Medulla oblongata (tissue), 1 donor: ENCODE data around the gene RIMS1.
A peak's percentile ranks its signal among the peaks of the same experiment; 100 is the strongest.

Experiments used
- DNase-seq: peaks from one replicate; pipeline ENCODE4 v3.0.0-alpha.2; 2015; ENCODE audit errors: extremely low spot score

The RIMS1 gene

DNA sequence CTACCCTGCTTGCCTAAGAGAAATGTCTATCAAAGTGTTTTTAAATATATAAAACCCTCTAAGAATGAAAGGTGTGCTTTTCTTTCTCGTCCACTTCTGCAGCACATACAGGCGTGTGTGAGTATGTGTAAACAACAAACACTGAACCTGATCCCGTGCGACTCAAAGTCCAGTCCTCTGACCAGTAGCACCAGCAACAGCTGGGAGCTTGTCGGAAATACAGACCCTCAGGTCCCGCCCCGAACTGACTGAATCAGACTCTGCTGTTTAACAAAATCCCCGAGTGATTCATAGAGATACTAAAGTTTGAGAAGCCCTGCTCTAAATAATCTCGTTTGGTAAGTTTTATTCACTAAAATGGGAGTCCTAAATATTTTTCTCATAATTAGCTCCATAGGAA, 527.5 kb downstream of the RIMS1 start:
- no peak for DNase-seq

DNA sequence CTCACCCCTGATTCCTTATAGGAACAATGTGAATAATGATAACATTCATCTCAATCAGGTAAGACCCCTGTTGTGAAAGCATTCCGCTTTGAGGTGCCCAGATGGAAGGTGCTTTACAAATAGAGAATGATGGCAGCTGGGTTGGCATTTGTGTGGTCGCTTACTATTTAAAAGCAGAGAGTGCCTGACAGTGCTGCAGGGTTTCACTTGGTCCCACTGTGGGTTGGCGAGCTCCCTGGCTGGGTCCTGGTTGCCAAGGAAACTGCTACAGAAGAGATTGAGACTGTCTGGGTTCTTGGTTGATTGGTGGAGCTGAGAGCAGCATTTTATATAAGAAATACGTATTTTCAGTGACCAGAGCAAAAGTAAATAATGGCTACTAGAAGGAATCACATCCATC, 528.3 kb downstream of the RIMS1 start:
- DNase-seq: no peak

DNA sequence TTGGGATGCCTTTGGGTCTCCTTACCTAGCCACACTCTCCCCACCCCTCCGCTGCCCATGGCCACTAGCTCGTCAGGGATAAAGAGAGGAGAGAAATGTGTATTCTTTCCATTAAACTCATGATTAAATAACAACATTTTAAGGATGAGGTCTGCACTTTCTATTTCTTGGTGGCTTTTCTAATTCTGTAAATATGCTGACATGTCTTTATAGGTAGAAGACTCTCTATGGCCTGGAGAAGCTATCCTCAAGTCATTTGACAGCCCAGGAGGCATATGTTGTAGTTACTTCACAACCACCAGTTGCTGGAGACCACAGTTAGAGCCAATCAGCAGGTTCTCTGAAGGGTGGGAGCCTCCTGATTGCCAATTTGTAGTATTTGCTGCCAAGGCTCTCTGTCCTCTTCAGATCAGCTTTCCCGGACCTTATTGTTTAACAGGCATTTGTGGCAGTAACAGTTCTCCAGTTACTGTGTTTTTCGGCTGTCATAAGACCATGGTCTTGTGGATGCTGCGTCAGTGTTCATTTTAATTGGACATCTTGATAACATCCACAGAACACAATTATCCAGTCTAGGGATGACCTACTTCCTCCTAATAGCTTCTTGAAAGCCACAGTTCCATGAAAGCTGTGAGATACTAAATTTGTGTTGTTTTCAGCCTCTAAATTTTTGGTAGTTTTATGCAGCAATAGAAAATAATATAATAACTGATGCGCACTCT, 530.6 kb downstream of the RIMS1 start:
- DNase-seq: no peak

DNA sequence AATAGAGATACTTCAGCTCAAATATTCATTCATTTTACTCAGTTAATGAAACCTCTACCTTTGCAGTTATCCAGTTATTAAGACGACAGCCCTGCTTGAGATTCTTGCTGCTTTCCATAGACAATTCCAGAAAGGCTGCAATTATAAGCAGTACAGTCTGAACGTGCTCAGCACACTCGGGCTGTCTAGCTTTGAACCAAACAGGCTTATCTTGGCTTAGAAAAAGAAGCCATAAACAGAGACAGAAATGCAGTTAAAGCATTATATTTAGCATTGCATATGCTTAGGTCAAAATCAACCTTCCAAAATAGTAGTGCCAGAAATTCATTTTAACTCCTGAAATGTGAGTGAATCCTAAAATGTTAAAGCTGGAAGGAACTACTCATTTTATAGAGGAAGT, 531.4 kb downstream of the RIMS1 start:
- DNase-seq: no peak

DNA sequence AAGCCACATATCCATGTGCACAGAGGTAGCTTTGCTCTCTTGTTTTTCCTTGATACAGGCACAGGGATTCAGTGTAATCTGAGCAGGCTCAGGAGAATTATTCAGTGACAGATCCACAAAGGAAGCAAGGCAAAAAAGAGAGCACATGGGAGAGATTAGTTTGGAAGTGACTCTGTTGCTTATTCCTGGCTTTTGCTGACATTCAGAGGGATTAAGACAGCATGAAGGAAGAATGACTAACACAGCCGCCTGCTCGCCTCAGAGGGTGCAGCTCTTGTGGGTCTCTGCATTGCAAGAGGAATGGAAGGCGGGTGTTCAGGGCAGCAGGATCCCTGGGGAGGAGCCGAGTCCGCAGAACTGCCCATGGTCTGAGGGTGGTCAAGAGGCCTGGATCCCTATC, 532.1 kb downstream of the RIMS1 start:
- no peak for DNase-seq

DNA sequence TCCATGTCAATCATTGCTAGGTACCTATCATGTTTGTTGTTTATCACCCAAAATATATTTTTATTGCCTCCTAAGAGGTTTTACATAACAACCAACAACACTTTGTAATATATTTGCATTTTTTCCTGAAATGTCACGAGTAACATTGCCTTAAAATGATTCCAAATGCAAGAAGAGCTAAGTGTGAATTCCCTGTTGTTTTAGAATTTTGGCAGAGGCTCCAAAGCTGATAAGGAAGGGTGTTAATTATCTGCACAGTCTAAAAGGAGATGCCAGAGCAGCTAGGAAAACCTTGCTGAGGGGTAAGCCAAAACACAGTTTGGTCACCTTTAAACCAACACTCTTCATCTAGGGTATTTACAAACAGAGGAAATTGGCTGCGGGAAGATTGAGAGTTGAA, 533.6 kb downstream of the RIMS1 start:
- no peak for DNase-seq

DNA sequence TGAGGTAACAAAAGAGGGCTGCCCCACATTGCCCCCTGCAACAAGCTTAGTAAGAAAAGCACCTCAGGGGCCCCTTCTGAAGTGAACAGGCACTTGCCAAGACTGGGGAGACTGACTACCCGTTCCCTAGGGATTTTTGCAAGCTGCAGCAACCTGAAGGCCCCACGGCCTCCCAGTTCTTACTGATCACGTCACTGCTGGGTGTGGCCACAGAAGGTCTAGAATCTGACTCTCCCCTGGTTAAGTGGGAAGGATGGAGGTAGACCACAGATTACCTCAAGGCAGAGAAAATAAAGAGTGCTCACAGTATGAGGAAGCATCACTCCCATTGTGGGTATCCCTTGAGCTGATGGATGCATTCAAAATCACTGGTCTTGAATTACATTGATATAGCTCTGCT, 534.1 kb downstream of the RIMS1 start:
- DNase-seq: no peak

DNA sequence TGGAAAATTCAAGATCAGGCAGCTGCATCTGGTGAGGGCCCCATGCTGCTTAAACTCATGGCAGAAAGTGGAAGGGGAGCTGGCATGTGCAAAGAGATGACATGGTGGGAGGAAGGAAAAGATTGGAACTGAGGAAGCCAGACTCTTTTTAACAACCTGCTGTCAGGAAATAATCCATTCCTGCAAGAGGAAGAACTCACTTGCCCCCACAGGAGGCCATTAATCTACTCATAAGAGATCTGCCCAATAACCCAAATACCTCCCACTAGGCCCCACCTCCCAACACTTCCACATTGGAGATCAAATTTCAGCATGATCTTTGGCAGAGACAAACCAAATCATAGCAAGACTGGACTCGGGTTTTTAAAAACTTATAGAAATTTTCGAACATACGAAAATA, 535.0 kb downstream of the RIMS1 start:
- DNase-seq: no peak

DNA sequence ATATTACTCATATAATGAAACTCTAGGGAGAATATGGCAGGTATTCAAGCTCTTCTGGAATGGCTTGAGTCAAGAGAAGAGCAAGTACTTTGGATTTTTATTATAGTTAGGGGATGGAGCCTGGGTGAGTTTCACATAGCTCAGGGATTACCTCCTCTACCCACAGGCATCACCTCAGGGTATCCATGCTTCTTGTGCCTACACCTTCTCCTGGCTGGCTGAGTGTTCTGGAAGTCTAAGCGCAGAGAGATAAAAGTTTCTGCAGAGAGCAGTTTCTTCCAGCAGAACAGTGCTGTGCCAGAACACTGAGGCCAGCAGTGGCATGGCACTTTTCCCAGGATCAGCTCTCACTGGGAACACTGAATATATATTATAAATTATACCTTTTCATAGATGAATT, 535.8 kb downstream of the RIMS1 start:
- DNase-seq: no peak

DNA sequence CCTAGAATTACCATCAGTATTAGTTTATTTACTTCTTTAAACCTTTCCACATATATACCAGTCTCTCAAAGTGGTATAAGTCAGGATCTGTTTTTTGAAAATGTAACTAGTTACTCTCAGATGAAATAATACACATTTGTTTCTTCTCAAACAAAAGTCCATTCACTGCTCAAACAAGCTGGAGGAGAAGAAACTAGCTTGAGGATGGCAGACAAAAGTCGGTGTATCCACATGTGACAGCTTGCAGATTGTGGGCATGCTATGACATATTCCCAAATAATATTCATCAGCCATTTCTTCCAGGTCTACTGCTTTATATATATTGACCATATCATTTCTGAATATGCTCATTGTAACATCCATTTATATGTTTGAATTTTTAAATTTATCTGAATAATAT, 538.1 kb downstream of the RIMS1 start:
- DNase-seq: peak; percentile 61

DNA sequence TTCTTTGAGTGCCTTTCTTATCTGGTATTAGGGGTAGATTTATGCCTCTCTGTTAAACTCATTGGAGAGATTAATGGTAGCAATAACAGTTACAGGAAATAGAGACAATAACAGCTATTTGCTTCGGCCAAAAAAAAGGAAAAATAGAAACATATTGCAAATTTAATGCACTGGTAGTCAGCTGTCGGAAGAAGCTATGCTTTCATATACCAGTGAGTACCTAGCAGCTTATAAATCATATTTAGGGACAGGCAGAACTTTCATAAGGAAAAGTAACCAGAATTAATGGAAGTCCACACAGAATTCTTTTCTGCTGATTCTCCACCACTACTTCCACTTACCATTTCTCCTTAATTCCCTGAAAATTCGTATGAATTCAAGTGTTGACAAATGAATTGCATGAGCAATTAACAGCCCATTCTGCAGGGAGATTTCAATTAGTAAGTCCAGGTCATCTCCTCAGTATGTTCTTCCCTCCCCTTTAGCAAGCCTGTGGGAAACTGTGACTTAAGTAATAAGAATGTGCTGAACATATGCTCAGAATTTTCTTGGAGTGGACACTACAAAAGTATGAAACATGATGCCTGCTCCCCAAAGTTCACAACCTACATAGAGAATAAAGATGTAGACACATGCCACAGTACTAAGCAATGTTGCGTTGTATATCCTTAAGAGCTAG, 538.8 kb downstream of the RIMS1 start:
- no peak for DNase-seq

DNA sequence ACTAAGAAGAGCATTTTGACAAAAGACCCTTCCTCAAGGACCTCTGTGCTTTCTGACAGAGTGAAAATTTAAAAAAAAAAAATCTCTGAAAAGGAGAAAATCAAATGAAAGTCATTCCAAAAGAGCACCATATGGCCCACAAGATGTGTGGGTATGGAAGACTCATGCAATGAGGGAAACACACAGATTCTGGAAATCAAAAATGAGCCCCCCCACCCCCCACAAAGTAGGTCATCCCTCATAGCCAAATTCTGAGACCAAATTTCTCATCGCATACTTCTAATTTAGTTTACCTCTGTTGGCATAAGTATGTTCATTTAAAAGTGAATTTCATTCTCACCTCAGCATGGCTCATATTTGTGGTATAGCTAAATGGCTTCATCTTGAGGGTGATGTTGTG, 554.3 kb downstream of the RIMS1 start:
- DNase-seq: no peak

DNA sequence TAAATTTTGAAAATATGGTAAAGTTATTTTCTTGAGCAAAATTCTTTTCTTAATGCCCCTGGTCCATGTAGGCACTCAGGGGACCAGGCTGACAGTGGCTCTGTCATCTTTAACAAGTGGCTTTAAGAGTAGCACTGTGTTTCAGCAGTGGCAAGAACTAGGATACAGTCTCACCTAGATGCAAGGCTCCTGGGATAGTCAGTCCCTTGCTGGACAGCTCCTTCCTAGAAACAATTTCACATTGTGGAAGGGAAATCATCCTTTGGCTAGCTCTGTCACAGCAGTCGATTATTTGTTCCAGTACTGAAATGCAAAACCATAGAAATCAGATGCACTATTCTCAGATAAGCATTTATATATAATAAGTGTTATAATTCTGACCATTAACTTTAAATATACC, 560.1 kb downstream of the RIMS1 start:
- no peak for DNase-seq
